Pancreas (tissue), 10 donors: ENCODE data around the gene PSPC1. TPM values are rescaled to one million over a fixed set of nuclear protein-coding genes. Genes with fewer than 3 reads are reported as not detected.
A peak's percentile ranks its signal among the peaks of the same experiment; 100 is the strongest.

Experiments
- ATAC-seq, 4 donors: fragments of 200-7000 bp; cut with Tn5 transposase; one replicate each; pipeline versions ENCODE4 v1.8.0 to v1.9.1; 2020; ENCODE audit warnings: mild to moderate bottlenecking in 4 of 4, moderate library complexity in 4 of 4
- DNase-seq, 6 donors: peaks; one replicate each; pipeline ENCODE4 v3.0.0-alpha.2; 2020
- FAIRE-seq: peaks from 2 replicates; lab custom pipeline; 2012; peaks lifted over from hg19 to GRCh38; lab: Jason Lieb, UNC
- H3K27ac ChIP-seq, 4 donors: fragments of 200-600 bp; sonication (generic); 1 replicate in 3 of 4; 2 replicates in 1 of 4; pipeline versions ENCODE4 v1.5.0 to v1.8.0; 2020
- H3K27me3 ChIP-seq, 4 donors: fragments of 200-600 bp; one replicate each; pipeline ENCODE4 v1.8.0; 2021
- H3K36me3 ChIP-seq, 3 donors: fragments of 200-600 bp; sonication (generic) in 1 of 3; one replicate each; pipeline versions ENCODE4 v1.5.0 to v1.8.0; 2020 to 2021
- H3K4me1 ChIP-seq, 3 donors: fragments of 200-600 bp; one replicate each; pipeline ENCODE4 v1.8.0; 2021
- H3K4me3 ChIP-seq, 4 donors: fragments of 200-600 bp; sonication (generic) in 2 of 4; one replicate each; pipeline versions ENCODE4 v1.5.0 to v1.8.0; 2020 to 2021
- H3K9me3 ChIP-seq, 4 donors: fragments of 200-600 bp; one replicate each; pipeline ENCODE4 v1.8.0; 2021
- CTCF ChIP-seq, 4 donors: fragments of 200-600 bp; sonication (generic) in 3 of 4; IDR thresholded peaks; one replicate each; pipeline versions ENCODE4 v1.5.0 to v1.8.0; 2021; ENCODE audit warnings: antibody characterized with exemption in 4 of 4
- WGBS, 2 donors: extraction: QIAGEN DNeasy Blood & Tissue Kit; methylation state at CpG; one replicate each; pipeline ENCODE4 v1.1.7; 2013; 5-methylcytosine and 5-hydroxymethylcytosine counted together
- intact Hi-C, 3 donors: fragments of 100-400 bp; cut with DNase I; formaldehyde crosslinking; loops; one replicate each; pipeline versions ENCODE4 v1.11.1 to v1.14.2; 2022
- polyA plus RNA-seq, 2 donors: library from polyadenylated mRNA; stranded (reverse); fragments of 200-250 nt; gene quantifications; one replicate each; pipeline ENCODE4 v1.2.3, GENCODE V29; 2013
- total RNA-seq, 6 donors: library from RNA; stranded (reverse); fragmentation: NEBNext Ultra II Directional in 4 of 6; extraction: Animal tissue kit (Norgen Biotek cat#: 25700) in 4 of 6; gene quantifications; one replicate each; pipeline versions ENCODE4 v1.2.1 to v1.2.4, GENCODE V29; 2021 to 2023
- donor health status: healthy with polysubstance abuse.
- donor health status: DM: no; HTN: no; CAD: no; lungs with moderate emphysema.
- donor health status: DM: no; HTN: no; CAD: no.
- donor health status: control.
- donor health status: control.
- donor health status: Bipolar disorder and iron deficiency.
- donor health status: DM: yes; HTN: yes; CAD: no.
- donor health status: DM: no; HTN: no; CAD: no.
- donor health status: DM: no; HTN: no; CAD: no.
- donor health status: DM: yes; HTN: yes; CAD: no.

Gene PSPC1
- total and polyA plus RNA-seq, 8 donors = 14.2 to 22.7 (median 17.6) TPM

GRCh38 chr13:19810996-19811881 lies 28.5 kb upstream of the PSPC1 start:
- ATAC-seq (no peak), FAIRE-seq (no peak), DNase-seq (no peak)
- intact Hi-C loops = no loop called here
- Histone ChIP-seq H3K27me3 (no peaks in the 10 kb centered on the region), H3K9me3 (no peaks in the 10 kb centered on the region), H3K4me1 (no peaks in the 10 kb centered on the region), H3K36me3 (no peaks in the 10 kb centered on the region), H3K4me3 (no peak overlapping the region), H3K27ac (no peak overlapping the region)
- no peak for TF ChIP-seq CTCF (IDR thresholded peaks at IDR 0.05)
- 93 to 94% methylated on average over 7 of the region's 7 CpGs for WGBS, 2 donors

GRCh38 chr13:19810151-19810550 lies 27.4 kb upstream of the PSPC1 start:
- no peak overlapping the region for H3K27ac ChIP-seq
- no peak for DNase-seq
- no peaks in the 10 kb centered on the region for H3K27me3 ChIP-seq
- 79 to 82% methylated on average over 4 of the region's 4 CpGs for WGBS, 2 donors
- no peaks in the 10 kb centered on the region for H3K9me3 ChIP-seq
- no peak overlapping the region for H3K4me3 ChIP-seq
- no peaks in the 10 kb centered on the region for H3K36me3 ChIP-seq
- intact Hi-C loops = no loop called here
- no peaks in the 10 kb centered on the region for H3K4me1 ChIP-seq
- TF ChIP-seq CTCF (IDR thresholded peaks at IDR 0.05) = no peak
- FAIRE-seq = no peak
- ATAC-seq = no peak

GRCh38 chr13:19805765-19806164 lies 23.0 kb upstream of the PSPC1 start:
- ATAC-seq = no peak
- WGBS, 2 donors = 80 to 92% methylated on average over 4 of the region's 4 CpGs
- no peak for TF ChIP-seq CTCF (IDR thresholded peaks at IDR 0.05)
- Histone ChIP-seq H3K4me1 (no peaks in the 10 kb centered on the region), H3K27me3 (no peaks in the 10 kb centered on the region), H3K9me3 (no peaks in the 10 kb centered on the region), H3K36me3 (no peaks in the 10 kb centered on the region), H3K27ac (no peak overlapping the region), H3K4me3 (no peak overlapping the region)
- intact Hi-C loops = no loop called here
- FAIRE-seq = no peak
- no peak for DNase-seq

- DNase-seq (no peak), ATAC-seq (no peak), FAIRE-seq (no peak)
- no peak for TF ChIP-seq CTCF (IDR thresholded peaks at IDR 0.05)
- Histone ChIP-seq H3K4me1 (no peaks in the 10 kb centered on the region), H3K9me3 (no peaks in the 10 kb centered on the region), H3K4me3 (no peak overlapping the region), H3K36me3 (no peaks in the 10 kb centered on the region), H3K27me3 (no peaks in the 10 kb centered on the region), H3K27ac (no peak overlapping the region)
- 93 to 97% methylated on average over 7 of the region's 7 CpGs for WGBS, 2 donors
- intact Hi-C loops = no loop called here
Measured at GRCh38 chr13:19795956-19796355, 13.2 kb upstream of the PSPC1 start.

GRCh38 chr13:19794631-19795030 lies 11.9 kb upstream of the PSPC1 start:
- TF ChIP-seq CTCF (IDR thresholded peaks at IDR 0.05) = no peak
- DNase-seq = no peak
- no peaks in the 10 kb centered on the region for H3K36me3 ChIP-seq

More at GRCh38 chr13:19794631-19795030, 11.9 kb upstream of the PSPC1 start:
- Histone ChIP-seq H3K27me3 (no peaks in the 10 kb centered on the region), H3K9me3 (no peaks in the 10 kb centered on the region), H3K4me1 (no peaks in the 10 kb centered on the region), H3K27ac (no peak overlapping the region), H3K4me3 (no peak overlapping the region)
- peak; percentile 22 to 63 (median 54) for ATAC-seq
- FAIRE-seq = no peak
- WGBS, 2 donors = 63 to 68% methylated on average over 4 of the region's 4 CpGs
- intact Hi-C loops = no loop called here
